ENCODE data around the gene COPG1.

The COPG1 gene

DNA sequence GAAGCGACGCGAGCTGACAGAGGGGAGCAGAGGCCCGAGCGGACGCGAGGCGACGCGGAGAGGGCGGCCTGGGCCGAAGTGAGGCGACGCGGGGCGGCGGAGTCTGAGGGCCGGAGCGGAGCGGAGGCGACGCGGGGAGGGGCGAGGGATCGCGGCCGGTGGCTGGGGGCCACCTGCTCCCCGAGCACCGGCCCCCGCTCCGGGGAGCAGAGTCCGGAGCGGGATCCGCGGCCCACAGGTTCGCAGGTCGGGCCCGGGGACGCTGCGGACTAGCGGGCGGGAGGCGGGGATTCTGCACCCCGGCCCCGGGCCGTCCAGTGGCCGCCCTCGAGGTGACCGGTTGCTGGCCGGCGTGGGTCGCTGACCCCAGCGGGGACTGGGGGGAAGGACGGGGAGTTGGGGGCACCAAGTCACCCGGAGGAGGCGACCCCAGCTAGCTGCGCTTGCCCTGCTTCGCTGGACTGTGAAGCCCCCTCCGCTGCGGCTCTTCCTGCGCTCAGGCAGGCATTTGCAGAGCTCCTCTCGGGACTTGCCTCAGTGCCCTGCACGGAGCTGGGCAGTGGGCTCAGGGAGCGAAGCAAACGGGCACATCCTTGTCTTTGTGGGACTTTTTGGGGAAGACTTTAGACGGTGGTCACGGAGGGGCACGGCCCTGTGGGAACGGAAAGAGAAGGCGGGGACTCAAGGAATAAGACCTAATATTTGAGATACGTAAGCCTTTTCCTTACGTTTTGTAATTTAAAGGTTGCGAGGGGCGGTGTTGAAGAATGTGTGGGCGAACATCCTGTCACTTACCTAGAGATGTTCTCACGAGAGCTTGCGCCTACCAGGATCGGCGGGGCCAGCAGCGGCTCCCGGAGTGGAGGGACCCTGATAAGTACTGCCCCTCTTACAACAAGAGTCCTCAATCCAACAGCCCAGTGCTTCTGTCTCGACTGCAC, 29.8 kb downstream of the COPG1 start:
- TF ChIP-seq ZFP3 (CRISPR knock-in tag; IDR thresholded peaks at IDR 0.05) (no peak), TCF4 (CRISPR knock-in tag; IDR thresholded peaks at IDR 0.05; ENCODE audit: borderline replicate concordance) (no peak), SNAI2 (CRISPR knock-in tag; IDR thresholded peaks at IDR 0.05) (no peak), BACH2 (CRISPR knock-in tag; IDR thresholded peaks at IDR 0.05; ENCODE audit: borderline replicate concordance) (no peak), OSR1 (CRISPR knock-in tag; IDR thresholded peaks at IDR 0.05) (no peak)
- ATAC-seq: peak; percentile 72

DNA sequence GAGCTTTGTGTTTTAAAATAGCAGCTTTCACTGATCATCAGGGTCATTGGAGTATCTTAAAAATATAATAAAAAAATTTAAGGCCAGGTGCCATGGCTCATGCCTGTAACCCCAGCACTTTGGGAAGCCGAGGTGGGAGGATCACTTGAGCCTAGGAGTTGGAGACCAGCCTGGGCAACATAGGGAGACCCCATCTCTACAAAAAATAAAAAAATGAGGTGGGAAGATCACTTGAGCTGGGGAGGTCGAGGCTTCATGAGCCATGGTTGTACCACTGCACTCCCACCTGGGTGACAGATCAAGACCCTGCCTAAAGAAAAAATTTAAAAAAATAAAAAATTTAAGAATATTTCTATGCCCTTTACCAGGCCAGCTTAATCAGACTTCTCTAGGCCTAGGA, 30.8 kb downstream of the COPG1 start:
- TF ChIP-seq ESRRG (CRISPR knock-in tag; IDR thresholded peaks at IDR 0.05): no peak
- TF ChIP-seq TCF4 (CRISPR knock-in tag; IDR thresholded peaks at IDR 0.05; ENCODE audit: borderline replicate concordance): no peak
- no peak for TF ChIP-seq CSDC2 (CRISPR knock-in tag; IDR thresholded peaks at IDR 0.05)
- TF ChIP-seq, protein P1, sequence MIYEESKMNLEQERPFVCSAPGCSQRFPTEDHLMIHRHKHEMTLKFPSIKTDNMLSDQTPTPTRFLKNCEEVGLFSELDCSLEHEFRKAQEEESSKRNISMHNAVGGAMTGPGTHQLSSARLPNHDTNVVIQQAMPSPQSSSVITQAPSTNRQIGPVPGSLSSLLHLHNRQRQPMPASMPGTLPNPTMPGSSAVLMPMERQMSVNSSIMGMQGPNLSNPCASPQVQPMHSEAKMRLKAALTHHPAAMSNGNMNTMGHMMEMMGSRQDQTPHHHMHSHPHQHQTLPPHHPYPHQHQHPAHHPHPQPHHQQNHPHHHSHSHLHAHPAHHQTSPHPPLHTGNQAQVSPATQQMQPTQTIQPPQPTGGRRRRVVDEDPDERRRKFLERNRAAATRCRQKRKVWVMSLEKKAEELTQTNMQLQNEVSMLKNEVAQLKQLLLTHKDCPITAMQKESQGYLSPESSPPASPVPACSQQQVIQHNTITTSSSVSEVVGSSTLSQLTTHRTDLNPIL (CRISPR knock-in tag; IDR thresholded peaks at IDR 0.05; ENCODE audit: low read depth): no peak
- no peak for TF ChIP-seq ZC3H10 (CRISPR knock-in tag; IDR thresholded peaks at IDR 0.05)
- TF ChIP-seq ZFP30 (CRISPR knock-in tag; IDR thresholded peaks at IDR 0.05): no peak
- TF ChIP-seq, protein P2, sequence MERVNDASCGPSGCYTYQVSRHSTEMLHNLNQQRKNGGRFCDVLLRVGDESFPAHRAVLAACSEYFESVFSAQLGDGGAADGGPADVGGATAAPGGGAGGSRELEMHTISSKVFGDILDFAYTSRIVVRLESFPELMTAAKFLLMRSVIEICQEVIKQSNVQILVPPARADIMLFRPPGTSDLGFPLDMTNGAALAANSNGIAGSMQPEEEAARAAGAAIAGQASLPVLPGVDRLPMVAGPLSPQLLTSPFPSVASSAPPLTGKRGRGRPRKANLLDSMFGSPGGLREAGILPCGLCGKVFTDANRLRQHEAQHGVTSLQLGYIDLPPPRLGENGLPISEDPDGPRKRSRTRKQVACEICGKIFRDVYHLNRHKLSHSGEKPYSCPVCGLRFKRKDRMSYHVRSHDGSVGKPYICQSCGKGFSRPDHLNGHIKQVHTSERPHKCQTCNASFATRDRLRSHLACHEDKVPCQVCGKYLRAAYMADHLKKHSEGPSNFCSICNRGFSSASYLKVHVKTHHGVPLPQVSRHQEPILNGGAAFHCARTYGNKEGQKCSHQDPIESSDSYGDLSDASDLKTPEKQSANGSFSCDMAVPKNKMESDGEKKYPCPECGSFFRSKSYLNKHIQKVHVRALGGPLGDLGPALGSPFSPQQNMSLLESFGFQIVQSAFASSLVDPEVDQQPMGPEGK (CRISPR knock-in tag; IDR thresholded peaks at IDR 0.05; ENCODE audit: borderline replicate concordance): no peak
- no peak for TF ChIP-seq ISL1 (CRISPR knock-in tag; IDR thresholded peaks at IDR 0.05)
- TF ChIP-seq ZNF8 (CRISPR knock-in tag; IDR thresholded peaks at IDR 0.05): no peak
- TF ChIP-seq RARB (CRISPR knock-in tag; IDR thresholded peaks at IDR 0.05): no peak
- TF ChIP-seq PPARA (CRISPR knock-in tag; IDR thresholded peaks at IDR 0.05; ENCODE audit: borderline replicate concordance): no peak
- no peak for TF ChIP-seq SNAI2 (CRISPR knock-in tag; IDR thresholded peaks at IDR 0.05)
- TF ChIP-seq GLIS3 (CRISPR knock-in tag; IDR thresholded peaks at IDR 0.05): no peak
- ATAC-seq: no peak

DNA sequence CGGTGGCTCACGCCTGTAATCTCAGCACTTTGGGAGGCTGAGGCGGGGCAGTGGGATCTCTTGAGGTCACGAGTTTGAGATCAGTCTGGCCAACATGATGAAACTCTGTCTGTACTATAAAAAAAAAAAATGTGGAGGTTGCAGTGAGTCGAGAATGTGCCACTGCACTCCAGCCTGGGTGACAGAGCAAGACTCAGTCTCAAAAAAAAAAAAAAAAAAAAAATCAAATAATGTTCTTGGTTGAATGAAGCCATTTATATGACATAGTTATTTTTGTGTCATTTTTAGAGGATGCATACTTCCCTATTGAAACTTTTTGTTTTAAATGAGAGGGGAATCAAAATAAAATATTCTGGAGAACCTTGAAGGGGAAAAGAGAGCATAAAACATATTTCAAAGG, 32.3 kb downstream of the COPG1 start:
- no peak for ATAC-seq
- no peak for TF ChIP-seq OSR1 (CRISPR knock-in tag; IDR thresholded peaks at IDR 0.05)
- TF ChIP-seq, protein P3, sequence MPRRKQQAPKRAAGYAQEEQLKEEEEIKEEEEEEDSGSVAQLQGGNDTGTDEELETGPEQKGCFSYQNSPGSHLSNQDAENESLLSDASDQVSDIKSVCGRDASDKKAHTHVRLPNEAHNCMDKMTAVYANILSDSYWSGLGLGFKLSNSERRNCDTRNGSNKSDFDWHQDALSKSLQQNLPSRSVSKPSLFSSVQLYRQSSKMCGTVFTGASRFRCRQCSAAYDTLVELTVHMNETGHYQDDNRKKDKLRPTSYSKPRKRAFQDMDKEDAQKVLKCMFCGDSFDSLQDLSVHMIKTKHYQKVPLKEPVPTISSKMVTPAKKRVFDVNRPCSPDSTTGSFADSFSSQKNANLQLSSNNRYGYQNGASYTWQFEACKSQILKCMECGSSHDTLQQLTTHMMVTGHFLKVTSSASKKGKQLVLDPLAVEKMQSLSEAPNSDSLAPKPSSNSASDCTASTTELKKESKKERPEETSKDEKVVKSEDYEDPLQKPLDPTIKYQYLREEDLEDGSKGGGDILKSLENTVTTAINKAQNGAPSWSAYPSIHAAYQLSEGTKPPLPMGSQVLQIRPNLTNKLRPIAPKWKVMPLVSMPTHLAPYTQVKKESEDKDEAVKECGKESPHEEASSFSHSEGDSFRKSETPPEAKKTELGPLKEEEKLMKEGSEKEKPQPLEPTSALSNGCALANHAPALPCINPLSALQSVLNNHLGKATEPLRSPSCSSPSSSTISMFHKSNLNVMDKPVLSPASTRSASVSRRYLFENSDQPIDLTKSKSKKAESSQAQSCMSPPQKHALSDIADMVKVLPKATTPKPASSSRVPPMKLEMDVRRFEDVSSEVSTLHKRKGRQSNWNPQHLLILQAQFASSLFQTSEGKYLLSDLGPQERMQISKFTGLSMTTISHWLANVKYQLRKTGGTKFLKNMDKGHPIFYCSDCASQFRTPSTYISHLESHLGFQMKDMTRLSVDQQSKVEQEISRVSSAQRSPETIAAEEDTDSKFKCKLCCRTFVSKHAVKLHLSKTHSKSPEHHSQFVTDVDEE (CRISPR knock-in tag; IDR thresholded peaks at IDR 0.05): no peak
- no peak for TF ChIP-seq ISL1 (CRISPR knock-in tag; IDR thresholded peaks at IDR 0.05)
- TF ChIP-seq ZNF70 (CRISPR knock-in tag; IDR thresholded peaks at IDR 0.05): no peak
- TF ChIP-seq BACH2 (CRISPR knock-in tag; IDR thresholded peaks at IDR 0.05; ENCODE audit: borderline replicate concordance): no peak
- TF ChIP-seq, protein P2 (CRISPR knock-in tag; IDR thresholded peaks at IDR 0.05; ENCODE audit: borderline replicate concordance): no peak
- TF ChIP-seq, protein P1 (CRISPR knock-in tag; IDR thresholded peaks at IDR 0.05; ENCODE audit: low read depth): no peak

All from SK-N-SH treated with all-trans-retinoic acid at 6 μM for 48 hours (cell line).